Measurements from ENCODE around the gene NCOA3. TPM values are rescaled to one million over a fixed set of nuclear protein-coding genes. Genes with fewer than 3 reads are reported as not detected.

Gene NCOA3
- total RNA-seq, 1 experiment from 2014 or later, result 14.9 TPM

DNA sequence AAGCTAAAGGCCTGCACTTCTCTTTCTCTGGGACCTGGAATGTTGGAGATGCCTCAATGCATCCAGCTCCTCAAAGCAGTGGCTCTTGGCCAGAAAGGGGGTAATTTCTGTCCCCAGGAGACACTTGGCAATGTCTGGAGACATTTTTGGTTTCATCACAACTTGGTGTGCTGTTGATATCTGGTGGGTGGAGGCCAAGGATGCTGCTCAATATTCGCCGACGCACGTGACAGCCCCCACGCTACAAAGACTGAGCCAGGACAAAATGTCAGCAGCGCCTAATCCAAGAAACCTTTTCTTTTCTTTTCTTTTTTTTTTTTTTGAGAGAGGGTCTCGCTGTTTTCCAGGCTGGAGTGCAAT lies 203.8 kb downstream of the NCOA3 start:
- DNase-seq (ENCODE audit: low spot score), result no peak

DNA sequence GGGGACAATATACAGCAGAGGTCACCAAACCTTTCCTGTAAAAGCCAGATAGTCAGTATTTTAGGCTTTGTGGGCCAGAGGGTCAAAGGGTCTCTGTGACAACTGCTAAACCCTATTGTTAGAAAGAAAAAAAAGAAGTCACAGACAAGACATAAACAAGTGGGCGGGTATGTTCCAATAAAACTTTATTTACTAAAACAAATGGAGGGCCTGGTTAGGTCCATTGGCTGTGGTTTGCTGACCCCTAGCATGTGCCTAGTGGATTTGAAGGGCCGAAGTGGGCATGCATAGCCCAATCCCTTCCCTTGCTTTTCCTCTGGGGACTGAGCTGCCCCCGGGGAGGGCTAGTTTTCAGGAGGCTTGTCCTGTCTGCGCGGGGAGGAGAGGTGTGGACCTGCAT lies 204.7 kb downstream of the NCOA3 start:
- no peak for DNase-seq (ENCODE audit: low spot score)

Other genes with a start within 250 kb of the NCOA3 start
- gene ZMYND8, start 145.2 kb upstream of the NCOA3 start, total RNA-seq (2014; rRNA removed; shearing (Covaris generic)), result 19.6 and 22.1 TPM in 2 replicates

Data from A172 (cell line).